GM12891 (cell line): ENCODE data around the gene PCK1.

Experiments
- DNase-seq: peaks from one replicate; pipeline ENCODE4 v3.0.0; 2011; ENCODE audit warnings: low spot score; ENCODE audit not compliant: insufficient read length
- FAIRE-seq: peaks from 2 replicates; lab custom pipeline; 2011; peaks lifted over from hg19 to GRCh38; lab: Jason Lieb, UNC
- PAX5 ChIP-seq: IDR thresholded peaks from 2 replicates; pipeline ENCODE4 v1.6.1; 2011; ENCODE audit warnings: low read length, moderate library complexity, mild to moderate bottlenecking; ENCODE audit not compliant: insufficient read depth, severe bottlenecking
- POLR2A ChIP-seq: IDR thresholded peaks from 2 replicates; pipeline ENCODE4 v1.6.1; 2011; ENCODE audit warnings: low read depth, low read length, control low read depth
- POLR2AphosphoS5 ChIP-seq: IDR thresholded peaks from 2 replicates; pipeline ENCODE4 v1.6.1; 2011; ENCODE audit warnings: low read depth, low read length, control low read depth
- POU2F2 ChIP-seq: IDR thresholded peaks from 2 replicates; pipeline ENCODE4 v1.6.1; 2011; ENCODE audit warnings: low read depth, mild to moderate bottlenecking, control low read depth, low read length, moderate library complexity
- SPI1 ChIP-seq: IDR thresholded peaks from 2 replicates; pipeline ENCODE4 v1.6.1; 2011; ENCODE audit warnings: low read depth, low read length, control low read depth
- TAF1 ChIP-seq: IDR thresholded peaks from 2 replicates; pipeline ENCODE4 v1.6.1; 2011; ENCODE audit warnings: low read depth, low read length, control low read depth

The PCK1 gene

DNA sequence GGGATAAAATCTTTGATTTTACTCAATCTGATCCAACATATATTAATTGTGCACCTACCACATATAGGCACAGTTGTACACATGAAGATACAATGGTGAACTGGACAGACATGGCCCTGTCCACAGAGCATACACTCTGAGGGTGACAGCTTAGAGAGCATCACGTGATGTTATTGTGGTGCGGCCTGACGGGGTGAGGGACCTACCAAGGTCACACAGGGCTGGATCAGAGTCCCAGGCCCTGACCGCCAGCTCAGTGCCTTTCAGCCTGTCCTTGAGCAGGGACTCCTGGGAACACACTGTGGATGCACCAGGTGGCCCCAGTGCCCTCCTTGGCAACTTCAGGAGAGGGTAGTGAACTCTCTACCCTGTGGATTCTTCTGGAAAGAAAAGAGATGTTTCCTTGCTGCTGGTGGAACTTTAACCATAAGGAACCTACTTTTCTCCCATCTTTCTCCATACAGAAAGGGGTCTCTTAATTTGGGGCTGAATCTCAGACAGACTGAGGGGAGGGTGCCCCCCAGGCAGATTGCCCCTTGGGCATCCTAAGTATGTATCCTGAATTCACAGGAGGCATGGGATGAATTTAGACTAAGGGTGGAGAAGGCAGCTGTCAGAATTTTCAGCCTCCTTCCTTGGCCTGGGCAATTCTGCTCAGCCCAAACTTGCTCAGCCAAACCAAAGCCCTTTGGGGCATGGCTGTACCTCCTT, 26.5 kb downstream of the PCK1 start:
- DNase-seq, result no peak
- FAIRE-seq, result no peak
- TF ChIP-seq POLR2A (no peak), TAF1 (no peak), POU2F2 (no peak), POLR2AphosphoS5 (no peak), PAX5 (no peak), SPI1 (no peak)

DNA sequence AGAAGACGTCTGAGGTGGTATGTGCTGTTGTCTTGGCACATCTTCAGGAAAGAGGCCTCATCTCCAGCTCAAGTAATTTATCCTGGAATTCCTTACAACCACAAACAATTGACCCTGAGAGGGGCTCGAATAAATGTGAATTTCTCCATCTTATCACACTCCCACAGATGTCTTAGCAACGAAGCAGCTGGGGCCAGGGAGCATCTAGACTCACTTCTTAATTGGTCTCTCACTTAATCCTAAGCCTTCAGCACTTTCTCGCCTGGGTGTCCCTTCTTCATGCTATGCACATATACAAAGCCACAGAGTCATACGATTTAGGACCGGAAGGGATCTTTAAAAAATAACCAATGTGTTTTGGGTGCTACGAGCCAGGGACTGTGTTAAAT, 27.1 kb downstream of the PCK1 start:
- DNase-seq, result no peak
- TF ChIP-seq PAX5 (no peak), POLR2AphosphoS5 (no peak), TAF1 (no peak), SPI1 (no peak), POU2F2 (no peak), POLR2A (no peak)
- FAIRE-seq, result no peak

DNA sequence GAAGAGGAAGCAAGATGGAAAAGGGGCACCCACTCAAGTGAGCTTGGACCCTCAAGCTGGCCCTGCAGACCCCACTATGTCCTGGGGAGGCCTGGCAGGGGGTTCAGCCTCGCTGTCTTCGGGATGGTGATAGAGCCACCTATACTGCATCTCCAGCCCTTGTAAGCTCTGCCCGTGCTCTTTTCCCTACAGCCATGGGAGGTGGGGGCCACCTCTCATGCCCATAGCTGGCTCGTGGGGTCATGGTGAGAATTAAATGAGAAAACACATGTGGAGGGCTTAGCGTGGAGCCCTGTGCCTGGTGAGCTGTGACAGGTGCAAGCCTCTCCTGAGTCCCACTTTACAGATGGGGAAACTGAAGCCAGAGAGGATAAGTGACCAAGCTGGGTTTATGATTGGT, 27.7 kb downstream of the PCK1 start:
- TF ChIP-seq POLR2A, result no peak
- TF ChIP-seq PAX5, result no peak
- TF ChIP-seq SPI1, result no peak
- TF ChIP-seq TAF1, result no peak
- no peak for FAIRE-seq
- no peak for DNase-seq

DNA sequence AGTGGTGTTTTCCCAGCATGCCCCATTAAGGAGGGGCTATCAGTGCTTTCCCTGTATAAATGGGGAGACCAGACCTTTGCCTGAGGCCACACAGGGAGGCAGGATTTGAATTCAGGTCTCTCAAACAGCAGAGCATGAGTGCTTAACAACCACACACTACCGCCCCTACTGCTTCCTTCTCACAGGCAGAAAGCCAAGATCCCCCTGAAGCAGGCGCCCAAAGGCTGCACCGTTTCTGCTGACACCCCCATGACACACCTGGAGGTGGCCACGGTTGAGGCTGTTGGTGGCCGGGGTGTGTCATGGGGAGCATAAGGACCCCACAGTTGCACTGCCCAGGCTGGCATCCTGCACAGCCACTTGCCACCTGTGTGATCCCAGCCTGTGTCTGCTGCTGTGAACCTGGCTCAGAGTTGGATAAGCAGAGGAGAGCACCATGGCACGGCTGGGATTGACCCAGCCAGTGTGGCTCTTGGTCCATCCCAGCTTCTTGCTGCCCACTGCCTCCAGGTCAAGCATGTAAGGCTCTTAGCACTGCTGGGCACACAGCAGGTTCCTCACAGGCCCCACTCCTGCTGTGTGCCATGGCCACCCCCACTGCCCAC, 28.3 kb downstream of the PCK1 start:
- no peak for TF ChIP-seq POLR2A
- no peak for TF ChIP-seq POU2F2
- no peak for TF ChIP-seq POLR2AphosphoS5
- TF ChIP-seq PAX5, result no peak
- TF ChIP-seq TAF1, result no peak
- no peak for TF ChIP-seq SPI1
- DNase-seq (no peak), FAIRE-seq (no peak)

DNA sequence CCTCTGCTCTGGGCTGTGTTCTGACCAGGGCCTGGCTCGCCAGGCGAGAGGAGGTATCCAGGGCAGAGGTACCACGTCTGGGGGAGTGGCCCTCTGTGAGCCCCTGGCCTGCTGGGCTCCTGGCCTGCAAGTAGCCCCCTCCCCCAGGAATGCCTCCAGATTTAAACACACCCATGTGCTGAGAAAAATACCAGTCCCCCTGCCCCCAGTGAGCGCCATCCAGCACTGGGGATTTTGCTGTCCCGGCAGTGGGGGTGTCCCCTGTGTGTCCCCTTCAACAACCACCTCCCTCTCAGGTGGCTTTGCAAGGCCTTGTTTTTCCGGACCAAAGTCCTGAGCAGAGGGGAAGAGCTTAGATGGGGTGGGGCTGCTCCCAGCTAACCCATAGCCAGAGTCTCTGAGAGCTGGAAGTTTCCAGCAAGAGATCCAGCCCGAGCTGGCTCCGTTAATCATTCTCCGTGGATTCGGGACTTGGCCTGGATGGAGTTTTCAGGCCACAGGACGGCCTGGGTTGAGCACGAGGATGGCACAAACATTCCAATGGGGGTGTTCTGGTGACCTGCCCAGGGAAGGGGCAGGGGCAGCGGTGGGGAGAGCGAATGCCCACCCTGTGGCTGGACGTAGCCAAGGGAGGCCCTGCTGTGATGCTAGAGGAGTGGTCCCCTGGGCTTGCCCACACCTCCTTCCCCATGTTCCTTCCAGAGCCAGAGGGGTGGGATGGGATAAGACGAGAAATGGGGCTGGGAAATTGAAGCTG, 29.0 kb downstream of the PCK1 start:
- no peak for TF ChIP-seq POU2F2
- no peak for TF ChIP-seq TAF1
- no peak for TF ChIP-seq POLR2AphosphoS5
- TF ChIP-seq PAX5, result no peak
- TF ChIP-seq POLR2A, result no peak
- no peak for TF ChIP-seq SPI1
- DNase-seq (no peak), FAIRE-seq (no peak)

DNA sequence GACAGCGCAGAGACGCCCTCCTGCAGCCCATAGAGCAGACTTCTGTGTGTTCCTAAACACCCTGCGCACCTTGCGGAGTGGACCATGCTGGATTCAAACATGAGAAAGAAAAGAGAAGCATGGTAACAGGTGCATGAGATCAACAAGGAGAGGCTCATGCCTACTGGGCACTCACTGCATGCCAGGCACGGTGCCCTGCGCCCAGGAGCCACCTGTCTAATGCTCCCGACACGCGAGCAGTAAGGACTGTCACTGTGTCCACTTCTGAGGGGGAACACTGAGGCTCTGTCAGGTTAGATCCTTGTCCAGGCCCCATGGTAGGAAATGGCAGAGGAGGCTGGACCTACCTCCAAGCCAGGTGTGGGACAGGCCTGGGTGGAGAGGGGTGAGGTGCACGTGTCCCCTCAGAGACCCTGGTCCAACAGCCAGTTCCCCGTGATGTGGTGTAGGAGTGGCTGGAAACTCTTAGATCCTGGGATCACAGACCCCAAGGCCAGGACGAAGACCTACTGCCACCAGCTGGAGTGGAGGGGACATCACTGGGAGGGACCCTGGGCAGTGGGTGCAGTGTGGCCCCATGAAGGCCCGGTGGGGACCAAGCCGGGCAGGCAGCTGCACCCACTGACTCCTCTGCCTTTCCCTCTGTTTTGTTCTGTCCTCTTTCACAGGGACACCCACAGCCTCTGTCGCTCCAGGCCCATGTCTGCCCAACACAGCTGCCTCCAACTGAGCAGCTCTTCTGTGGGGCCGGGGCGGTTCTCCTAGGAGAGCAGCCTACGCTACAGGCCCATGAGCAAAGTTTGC, 29.8 kb downstream of the PCK1 start:
- no peak for DNase-seq
- FAIRE-seq, result no peak
- no peak for TF ChIP-seq POLR2A
- TF ChIP-seq TAF1, result no peak
- TF ChIP-seq PAX5, result no peak
- no peak for TF ChIP-seq POU2F2
- TF ChIP-seq POLR2AphosphoS5, result no peak
- TF ChIP-seq SPI1, result no peak

DNA sequence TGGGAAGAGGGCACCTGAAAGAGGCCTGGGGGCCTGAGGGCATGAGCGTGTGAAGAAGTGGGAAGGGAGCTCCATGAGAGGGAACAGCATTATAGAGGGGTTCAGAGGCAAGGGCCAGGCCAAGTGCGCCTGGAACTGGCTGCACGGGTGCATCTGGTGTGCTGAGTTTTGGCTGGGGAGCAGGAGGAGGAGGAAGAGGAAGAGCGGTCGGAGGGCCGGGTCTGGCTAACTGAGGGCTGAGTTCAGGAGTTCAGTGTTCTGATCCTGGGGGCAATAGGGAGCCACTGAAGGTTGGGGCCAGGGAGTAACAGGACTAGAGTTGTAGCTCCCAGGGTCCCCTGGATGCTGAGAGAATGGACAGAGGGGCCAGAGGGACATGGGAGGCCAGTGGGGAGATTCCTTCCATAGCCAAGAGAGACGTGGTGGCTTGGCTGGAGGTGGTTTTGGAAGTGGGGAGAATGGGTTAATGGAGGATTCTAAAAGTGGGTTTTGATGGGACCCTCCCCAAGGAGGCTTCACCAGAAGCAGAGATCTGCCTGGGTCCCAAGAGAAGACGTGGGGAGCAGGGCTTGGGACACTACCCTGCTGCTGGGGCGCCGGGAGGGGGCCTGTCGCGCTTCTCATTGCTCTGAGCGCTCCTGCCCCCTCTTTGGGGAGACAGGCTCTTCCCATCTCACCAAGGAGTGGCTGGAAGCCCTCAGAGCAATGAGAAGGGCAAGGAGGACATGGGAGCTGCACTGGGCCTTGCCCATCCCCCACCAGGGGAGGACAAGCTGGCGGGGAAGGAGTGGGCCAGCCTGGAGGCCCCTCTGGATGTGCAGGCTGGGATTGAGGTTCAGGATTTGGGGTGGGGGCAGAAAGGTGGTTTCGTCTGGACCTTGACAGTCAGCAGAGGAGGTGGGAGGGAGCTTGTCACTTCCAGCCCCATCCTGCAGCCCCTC, 30.6 kb downstream of the PCK1 start:
- no peak for FAIRE-seq
- no peak for DNase-seq
- no peak for TF ChIP-seq POU2F2
- TF ChIP-seq SPI1, result no peak
- TF ChIP-seq POLR2AphosphoS5, result no peak
- TF ChIP-seq TAF1, result no peak
- TF ChIP-seq PAX5, result no peak
- no peak for TF ChIP-seq POLR2A

DNA sequence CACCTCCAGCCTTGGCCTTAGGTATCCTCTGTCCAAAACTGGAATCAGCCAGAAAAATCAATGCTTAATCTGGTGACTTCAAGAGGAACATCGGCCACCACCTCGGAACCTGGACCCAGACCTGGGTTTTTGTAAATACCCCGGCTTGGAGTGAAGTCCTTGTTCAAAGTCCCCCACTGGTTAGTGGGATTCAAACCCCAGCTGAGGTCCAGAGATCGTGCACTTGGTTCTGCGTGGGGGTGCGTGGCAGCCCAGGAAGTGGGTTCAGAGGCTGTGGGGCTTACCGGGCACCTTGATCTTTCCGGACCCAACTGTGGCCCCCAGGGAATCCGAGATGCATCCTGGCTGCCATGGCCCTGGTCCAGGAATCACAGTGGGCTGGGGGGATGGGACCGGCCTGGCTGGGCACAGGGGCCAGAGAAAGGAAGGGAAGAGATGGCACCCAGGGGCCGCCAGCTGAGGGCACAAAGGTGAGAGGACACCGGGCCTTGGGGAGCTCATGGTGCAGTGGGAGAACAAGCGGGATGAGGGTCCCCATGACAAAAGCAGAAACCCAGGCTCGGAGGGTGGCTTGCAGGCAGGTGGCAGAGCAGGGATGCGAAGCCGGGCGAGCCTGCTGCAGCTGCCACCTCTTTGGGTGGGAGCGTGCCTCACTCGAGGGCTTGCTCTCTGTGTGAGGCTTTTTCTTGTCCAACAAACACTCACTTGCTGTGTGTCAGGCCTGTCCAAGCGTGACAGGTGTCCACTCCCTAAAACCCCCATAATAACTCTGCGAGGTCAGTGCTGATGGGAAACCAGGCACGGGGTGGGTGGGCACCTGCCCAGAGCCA, 31.6 kb downstream of the PCK1 start:
- TF ChIP-seq POLR2AphosphoS5 (no peak), SPI1 (no peak), POU2F2 (no peak), POLR2A (no peak), PAX5 (no peak)
- FAIRE-seq (no peak), DNase-seq (no peak)
